GM21423 (cell line): Measurements from ENCODE around the gene EIF5A.

ENCODE experiments used
- ATAC-seq: cut with Tn5 transposase; IDR thresholded peaks from one replicate; pipeline ENCODE4 v1.9.1; 2021; ENCODE audit warnings: mild to moderate bottlenecking, moderate library complexity; ENCODE audit not compliant: unreplicated experiment

EIF5A gene

GRCh38 chr17:7284911-7285310, 22.5 kb upstream of the EIF5A start:
- ATAC-seq = no peak

- no peak for ATAC-seq
Measured at GRCh38 chr17:7285679-7286078, 21.7 kb upstream of the EIF5A start.

GRCh38 chr17:7289256-7290032, 18.0 kb upstream of the EIF5A start:
- ATAC-seq = no peak

GRCh38 chr17:7290166-7290565, 17.3 kb upstream of the EIF5A start:
- no peak for ATAC-seq

- ATAC-seq = no peak
Measured at GRCh38 chr17:7290685-7291084, 16.7 kb upstream of the EIF5A start.

GRCh38 chr17:7292194-7292593, 15.2 kb upstream of the EIF5A start:
- ATAC-seq = no peak

GRCh38 chr17:7292729-7293128, 14.7 kb upstream of the EIF5A start:
- no peak for ATAC-seq

GRCh38 chr17:7293159-7293558, 14.3 kb upstream of the EIF5A start:
- no peak for ATAC-seq

GRCh38 chr17:7293816-7294613, 13.4 kb upstream of the EIF5A start:
- no peak for ATAC-seq

GRCh38 chr17:7294614-7295153, 12.7 kb upstream of the EIF5A start, which contains the start of gene YBX2:
Gene YBX2, minus strand, starts transcription at chr17:7294639. Its CDS starts 139 bp downstream, at chr17:7294500.
- ATAC-seq = no peak

- no peak for ATAC-seq
Measured at GRCh38 chr17:7295230-7296180, 11.9 kb upstream of the EIF5A start.

GRCh38 chr17:7296189-7296861, 11.1 kb upstream of the EIF5A start:
- ATAC-seq = no peak

GRCh38 chr17:7304179-7304578, 3.2 kb upstream of the EIF5A start:
- no peak for ATAC-seq

- peak; percentile 13 for ATAC-seq
Measured at GRCh38 chr17:7307686-7308624, 527 bp downstream of the EIF5A start.

- ATAC-seq = no peak
Measured at GRCh38 chr17:7308625-7309433, 1.4 kb downstream of the EIF5A start.

GRCh38 chr17:7309628-7310027, 2.2 kb downstream of the EIF5A start:
- no peak for ATAC-seq

GRCh38 chr17:7311110-7311705, 3.8 kb downstream of the EIF5A start:
- ATAC-seq = no peak
